MCF 10A (cell line): ENCODE results near the gene CFAP47. TPM values are rescaled to one million over a fixed set of nuclear protein-coding genes. Genes with fewer than 3 reads are reported as not detected.
"Not testable (repeated sequence)": the region's sequence is repeated elsewhere in the genome, so short reads cannot be mapped to it uniquely, and the experiment has no call there.

ENCODE experiments used
- BruUV-seq: library from RNA; stranded (reverse); fragments of 400-500 nt; replicated peaks from 2 replicates; lab custom pipeline; 2021; lab: Mats Ljungman, UMichigan
- CTCF ChIA-PET: fragments of 300-600 bp; sonication (Branson Sonifier 250); formaldehyde crosslinking; extraction: SDS; loops from one replicate; lab custom pipeline; 2021; ENCODE audit warnings: antibody characterized with exemption, inconsistent platforms; lab: Yijun Ruan, JAX
- POLR2A ChIA-PET: fragments of 300-600, 350-650 bp; sonication (Branson Sonifier 250); formaldehyde crosslinking; extraction: SDS; loops from one replicate; lab custom pipeline; 2020; ENCODE audit warnings: antibody characterized with exemption, inconsistent platforms; lab: Yijun Ruan, JAX
- DNase-seq: peaks from one replicate; pipeline ENCODE4 v3.0.0-alpha.2; 2018; ENCODE audit not compliant: unreplicated experiment
- H3K27ac Mint-ChIP-seq: one replicate; pipeline ENCODE4 v1.8.0; 2022; ENCODE audit warnings: mild to moderate bottlenecking, low read depth, mixed read lengths; ENCODE audit not compliant: unreplicated experiment
- H3K27me3 Mint-ChIP-seq: one replicate; pipeline ENCODE4 v1.8.0; 2022; ENCODE audit warnings: mixed read lengths; ENCODE audit not compliant: insufficient read depth, unreplicated experiment
- H3K36me3 Mint-ChIP-seq: one replicate; pipeline ENCODE4 v1.8.0; 2022; ENCODE audit warnings: mild to moderate bottlenecking, moderate library complexity, mixed read lengths; ENCODE audit not compliant: insufficient read depth, unreplicated experiment
- H3K4me1 Mint-ChIP-seq: one replicate; pipeline ENCODE4 v1.8.0; 2022; ENCODE audit warnings: mixed read lengths; ENCODE audit not compliant: insufficient read depth, unreplicated experiment
- H3K4me3 Mint-ChIP-seq: one replicate; pipeline ENCODE4 v1.8.0; 2022; ENCODE audit warnings: mild to moderate bottlenecking, moderate library complexity, mixed read lengths; ENCODE audit not compliant: unreplicated experiment
- H3K9me3 Mint-ChIP-seq: one replicate; pipeline ENCODE4 v1.8.0; 2022; ENCODE audit warnings: mixed read lengths; ENCODE audit not compliant: unreplicated experiment
- CTCF ChIP-seq: fragments of 200-600 bp; IDR thresholded peaks from one replicate; pipeline ENCODE4 v1.8.0; 2022; ENCODE audit warnings: antibody characterized with exemption, mild to moderate bottlenecking; ENCODE audit not compliant: unreplicated experiment
- intact Hi-C: fragments of 100-400 bp; cut with micrococcal nuclease; formaldehyde crosslinking; loops from 2 replicates; pipeline ENCODE4 v1.14.1; 2022
- total RNA-seq: library from RNA; stranded (reverse); gene quantifications from 2 replicates; pipeline ENCODE4 v1.2.3, GENCODE V29; 2022

The CFAP47 gene
- total RNA-seq, 1 experiment from 2014 or later: not detected

- Mint-ChIP-seq H3K4me3 (no peak overlapping the region), H3K27ac (no peak overlapping the region), H3K36me3 (no peaks in the 10 kb centered on the region), H3K9me3 (no peaks in the 10 kb centered on the region), H3K4me1 (no peaks in the 10 kb centered on the region), H3K27me3 (no peaks in the 10 kb centered on the region)
- ChIA-PET POLR2A (no interaction called here), CTCF (interaction anchor here (0.5 to 2.0 kb wide), 13 partner anchors 9 to 1013 kb away, joined by 3 to 7 read pairs (median 3); no protein-coding TSS in a partner anchor)
- TF ChIP-seq CTCF: peak; percentile 56
- DNase-seq: peak; percentile 79
- BruUV-seq: no TSS peak
- intact Hi-C loops: loop anchor here (2.0 to 5.0 kb wide), 3 partner anchors 677 to 976 kb away; no protein-coding TSS in a partner anchor
Observed at GRCh38 chrX:35890699-35891098, 28.8 kb upstream of the CFAP47 start.

- H3K27ac Mint-ChIP-seq, intact Hi-C loops, H3K4me1 Mint-ChIP-seq, H3K4me3 Mint-ChIP-seq, H3K36me3 Mint-ChIP-seq, POLR2A ChIA-PET, H3K9me3 Mint-ChIP-seq, BruUV-seq, CTCF ChIA-PET, DNase-seq: not testable (repeated sequence)
- peaks cover 13% of the 10 kb centered on the region for H3K27me3 Mint-ChIP-seq
Observed at GRCh38 chrX:35986816-35987215, 67.3 kb downstream of the CFAP47 start.

GRCh38 chrX:36007207-36007606 is 87.7 kb downstream of the CFAP47 start:
- CTCF ChIA-PET: no interaction called here
- no peak overlapping the region for H3K27ac Mint-ChIP-seq
- H3K4me3 Mint-ChIP-seq: no peak overlapping the region
- H3K4me1 Mint-ChIP-seq: no peaks in the 10 kb centered on the region
- H3K36me3 Mint-ChIP-seq: no peaks in the 10 kb centered on the region
- TF ChIP-seq CTCF: no peak
- H3K9me3 Mint-ChIP-seq: no peaks in the 10 kb centered on the region
- no TSS peak for BruUV-seq
- no peak for DNase-seq
- no peaks in the 10 kb centered on the region for H3K27me3 Mint-ChIP-seq
- intact Hi-C loops: no loop called here
- POLR2A ChIA-PET: no interaction called here

- Mint-ChIP-seq H3K4me1 (no peaks in the 10 kb centered on the region), H3K27me3 (peaks cover 29% of the 10 kb centered on the region), H3K27ac (no peak overlapping the region), H3K36me3 (no peaks in the 10 kb centered on the region), H3K4me3 (no peak overlapping the region), H3K9me3 (peaks cover 14% of the 10 kb centered on the region)
- intact Hi-C loops: no loop called here
- no peak for TF ChIP-seq CTCF
- POLR2A ChIA-PET: no interaction called here
- BruUV-seq: no TSS peak
- CTCF ChIA-PET: no interaction called here
- DNase-seq: no peak
Observed at GRCh38 chrX:36019125-36019524, 99.6 kb downstream of the CFAP47 start.

GRCh38 chrX:36035550-36035949 is 116.0 kb downstream of the CFAP47 start:
- Mint-ChIP-seq H3K9me3 (no peaks in the 10 kb centered on the region), H3K27me3 (no peaks in the 10 kb centered on the region), H3K4me1 (no peaks in the 10 kb centered on the region), H3K36me3 (no peaks in the 10 kb centered on the region), H3K4me3 (no peak overlapping the region), H3K27ac (no peak overlapping the region)
- BruUV-seq: no TSS peak
- no peak for TF ChIP-seq CTCF
- DNase-seq: no peak
- POLR2A ChIA-PET: no interaction called here
- intact Hi-C loops: no loop called here
- CTCF ChIA-PET: no interaction called here
